Mesendoderm (in vitro differentiated cells): ENCODE data around the gene ISOC2.
"Not testable (repeated sequence)": the region's sequence is repeated elsewhere in the genome, so short reads cannot be mapped to it uniquely, and the experiment has no call there.

Experiments
- DNase-seq: peaks from one replicate; pipeline ENCODE4 v3.0.0; 2013
- H2AK5ac ChIP-seq: 2 replicates; pipeline ENCODE4 v1.6.1; 2013; ENCODE audit warnings: low read length, inconsistent platforms
- H2BK120ac ChIP-seq: 2 replicates; pipeline ENCODE4 v1.6.1; 2013; ENCODE audit warnings: low read depth, mild to moderate bottlenecking, low read length, moderate library complexity, mixed read lengths
- H2BK15ac ChIP-seq: replicated peaks from 2 replicates; pipeline ENCODE4 v1.6.1; 2013; ENCODE audit warnings: low read depth, mild to moderate bottlenecking, moderate library complexity
- H2BK5ac ChIP-seq: 2 replicates; pipeline ENCODE4 v1.6.1; 2013; ENCODE audit warnings: low read length, inconsistent platforms
- H3K18ac ChIP-seq: 2 replicates; pipeline ENCODE4 v1.6.1; 2013; ENCODE audit warnings: mild to moderate bottlenecking, low read length, mixed read lengths
- H3K23ac ChIP-seq: one replicate; pipeline ENCODE4 v1.6.1; 2013; ENCODE audit warnings: low read length
- H3K27ac ChIP-seq: 2 replicates; pipeline ENCODE4 v1.5.1; 2013; ENCODE audit warnings: low read depth, mild to moderate bottlenecking, inconsistent platforms, low read length, moderate library complexity
- H3K27me3 ChIP-seq: 2 replicates; pipeline ENCODE4 v1.6.1; 2013; ENCODE audit warnings: low read length, control low read depth, mild to moderate bottlenecking, inconsistent platforms; ENCODE audit not compliant: insufficient read depth, poor library complexity
- H3K36me3 ChIP-seq: 2 replicates; pipeline ENCODE4 v1.6.1; 2013; ENCODE audit warnings: low read length, inconsistent platforms; ENCODE audit not compliant: control insufficient read depth, insufficient read depth
- H3K4ac ChIP-seq: one replicate; pipeline ENCODE4 v1.6.1; 2013; ENCODE audit warnings: low read depth, mild to moderate bottlenecking, low read length, moderate library complexity
- H3K4me1 ChIP-seq: 2 replicates; pipeline ENCODE4 v1.6.1; 2013; ENCODE audit warnings: low read depth, low read length, inconsistent platforms; ENCODE audit not compliant: control insufficient read depth
- H3K4me2 ChIP-seq: 2 replicates; pipeline ENCODE4 v1.6.1; 2013; ENCODE audit warnings: low read length
- H3K4me3 ChIP-seq: 2 replicates; pipeline ENCODE4 v1.5.1; 2013; ENCODE audit warnings: mild to moderate bottlenecking, low read length
- H3K56ac ChIP-seq: one replicate; pipeline ENCODE4 v1.6.1; 2013; ENCODE audit warnings: low read length
- H3K79me1 ChIP-seq: 2 replicates; pipeline ENCODE4 v1.6.1; 2013; ENCODE audit warnings: low read length, inconsistent platforms
- H3K79me2 ChIP-seq: 2 replicates; pipeline ENCODE4 v1.6.1; 2013; ENCODE audit warnings: mild to moderate bottlenecking, low read length; ENCODE audit not compliant: control insufficient read depth, insufficient read depth
- H3K9ac ChIP-seq: 2 replicates; pipeline ENCODE4 v1.6.1; 2013; ENCODE audit warnings: low read length, inconsistent platforms
- H4K5ac ChIP-seq: one replicate; pipeline ENCODE4 v1.6.1; 2013; ENCODE audit warnings: low read length
- H4K8ac ChIP-seq: one replicate; pipeline ENCODE4 v1.6.1; 2013; ENCODE audit warnings: low read depth, mild to moderate bottlenecking, control low read depth, low read length, moderate library complexity
- WGBS: extraction: QIAGEN DNeasy Blood & Tissue Kit; methylation state at CpG from one replicate; pipeline ENCODE4 v1.1.7; 2013; ENCODE audit warnings: low lambda C conversion rate, missing lambda C conversion rate; ENCODE audit not compliant: insufficient coverage; ENCODE audit errors: extremely low coverage; 5-methylcytosine and 5-hydroxymethylcytosine counted together

Gene ISOC2

GRCh38 chr19:55449469-55449868 lies 12.0 kb downstream of the ISOC2 start:
- Histone ChIP-seq H4K8ac (no peak overlapping the region), H3K18ac (no peak overlapping the region), H3K4ac (no peak overlapping the region), H3K36me3 (no peaks in the 10 kb centered on the region), H2BK15ac (no peak overlapping the region), H3K4me3 (no peak overlapping the region), H3K79me2 (no peaks in the 10 kb centered on the region), H3K9ac (no peak overlapping the region), H3K27ac (no peak overlapping the region), H2BK5ac (no peak overlapping the region), H3K56ac (no peak overlapping the region), H3K23ac (no peak overlapping the region), H3K4me2 (no peak overlapping the region), H3K79me1 (no peaks in the 10 kb centered on the region), H3K4me1 (no peaks in the 10 kb centered on the region), H4K5ac (no peak overlapping the region), H3K27me3 (peaks cover 28% of the 10 kb centered on the region), H2BK120ac (no peak overlapping the region), H2AK5ac (no peak overlapping the region)
- no CpG with 5 or more reads among the region's 16 CpGs for WGBS
- no peak for DNase-seq

GRCh38 chr19:55448175-55448490 lies 13.3 kb downstream of the ISOC2 start:
- H4K5ac ChIP-seq, H3K79me2 ChIP-seq, H3K9ac ChIP-seq, DNase-seq, H3K23ac ChIP-seq, H4K8ac ChIP-seq, H2BK15ac ChIP-seq, H3K18ac ChIP-seq, H3K4ac ChIP-seq, H3K4me2 ChIP-seq, H3K36me3 ChIP-seq, H3K56ac ChIP-seq, H3K79me1 ChIP-seq, H2AK5ac ChIP-seq, H3K4me3 ChIP-seq, H2BK120ac ChIP-seq, H2BK5ac ChIP-seq, H3K4me1 ChIP-seq, H3K27ac ChIP-seq: not testable (repeated sequence)
- no CpG with 5 or more reads among the region's 5 CpGs for WGBS
- peaks cover 38% of the 10 kb centered on the region for H3K27me3 ChIP-seq

- H2BK15ac ChIP-seq, result no peak overlapping the region
- 100% methylated on average over 2 of the region's 16 CpGs for WGBS
- H3K4me2 ChIP-seq, result no peak overlapping the region
Observed at GRCh38 chr19:55447421-55448174, 13.8 kb downstream of the ISOC2 start.

GRCh38 chr19:55446060-55446459 lies 15.4 kb downstream of the ISOC2 start:
- Histone ChIP-seq H3K27me3 (peaks cover 44% of the 10 kb centered on the region), H2BK5ac (no peak overlapping the region)
- no CpG with 5 or more reads among the region's 8 CpGs for WGBS

More at GRCh38 chr19:55447421-55448174, 13.8 kb downstream of the ISOC2 start:
- H4K8ac ChIP-seq, result no peak overlapping the region
- no peak overlapping the region for H3K4ac ChIP-seq
- H3K79me2 ChIP-seq, result no peaks in the 10 kb centered on the region
- H3K36me3 ChIP-seq, result no peaks in the 10 kb centered on the region
- H3K79me1 ChIP-seq, result no peaks in the 10 kb centered on the region
- H2BK5ac ChIP-seq, result no peak overlapping the region
- no peak overlapping the region for H2AK5ac ChIP-seq
- H3K23ac ChIP-seq, result no peak overlapping the region
- no peak overlapping the region for H3K9ac ChIP-seq
- no peak overlapping the region for H3K56ac ChIP-seq
- H3K4me3 ChIP-seq, result no peak overlapping the region
- H4K5ac ChIP-seq, result no peak overlapping the region
- H3K27ac ChIP-seq, result no peak overlapping the region
- H2BK120ac ChIP-seq, result no peak overlapping the region
- peaks cover 42% of the 10 kb centered on the region for H3K27me3 ChIP-seq
- peak; percentile 62 for DNase-seq
- H3K18ac ChIP-seq, result no peak overlapping the region
- H3K4me1 ChIP-seq, result no peaks in the 10 kb centered on the region

GRCh38 chr19:55444646-55445045 lies 16.8 kb downstream of the ISOC2 start:
- Histone ChIP-seq H3K9ac (no peak overlapping the region), H3K18ac (no peak overlapping the region), H2BK120ac (no peak overlapping the region), H3K4ac (no peak overlapping the region), H3K36me3 (no peaks in the 10 kb centered on the region), H2AK5ac (no peak overlapping the region), H4K5ac (no peak overlapping the region), H3K56ac (no peak overlapping the region), H4K8ac (no peak overlapping the region), H3K4me1 (no peaks in the 10 kb centered on the region), H3K27ac (no peak overlapping the region), H3K79me2 (no peaks in the 10 kb centered on the region), H3K27me3 (peaks cover 45% of the 10 kb centered on the region), H3K23ac (no peak overlapping the region), H3K4me3 (no peak overlapping the region), H3K79me1 (no peaks in the 10 kb centered on the region), H3K4me2 (no peak overlapping the region), H2BK5ac (no peak overlapping the region), H2BK15ac (no peak overlapping the region)
- DNase-seq, result no peak
- WGBS, result no CpG with 5 or more reads among the region's 11 CpGs

More at GRCh38 chr19:55446060-55446459, 15.4 kb downstream of the ISOC2 start:
- Histone ChIP-seq H2AK5ac (no peak overlapping the region), H3K18ac (no peak overlapping the region), H3K4me3 (no peak overlapping the region), H3K27ac (no peak overlapping the region), H3K56ac (no peak overlapping the region), H3K79me2 (no peaks in the 10 kb centered on the region), H3K23ac (no peak overlapping the region), H2BK15ac (no peak overlapping the region), H3K4ac (no peak overlapping the region), H3K36me3 (no peaks in the 10 kb centered on the region), H3K4me2 (no peak overlapping the region), H3K79me1 (no peaks in the 10 kb centered on the region), H4K5ac (no peak overlapping the region), H3K9ac (no peak overlapping the region), H4K8ac (no peak overlapping the region), H2BK120ac (no peak overlapping the region), H3K4me1 (no peaks in the 10 kb centered on the region)
- no peak for DNase-seq
